GM18870 (cell line): ENCODE results near the gene HEG1.
"Not testable (repeated sequence)": the region's sequence is repeated elsewhere in the genome, so short reads cannot be mapped to it uniquely, and the experiment has no call there.

ENCODE experiments used
- ATAC-seq: cut with Tn5 transposase; IDR thresholded peaks from one replicate; pipeline ENCODE4 v1.9.1; 2021; ENCODE audit warnings: moderate library complexity; ENCODE audit not compliant: unreplicated experiment

The HEG1 gene, protein sequence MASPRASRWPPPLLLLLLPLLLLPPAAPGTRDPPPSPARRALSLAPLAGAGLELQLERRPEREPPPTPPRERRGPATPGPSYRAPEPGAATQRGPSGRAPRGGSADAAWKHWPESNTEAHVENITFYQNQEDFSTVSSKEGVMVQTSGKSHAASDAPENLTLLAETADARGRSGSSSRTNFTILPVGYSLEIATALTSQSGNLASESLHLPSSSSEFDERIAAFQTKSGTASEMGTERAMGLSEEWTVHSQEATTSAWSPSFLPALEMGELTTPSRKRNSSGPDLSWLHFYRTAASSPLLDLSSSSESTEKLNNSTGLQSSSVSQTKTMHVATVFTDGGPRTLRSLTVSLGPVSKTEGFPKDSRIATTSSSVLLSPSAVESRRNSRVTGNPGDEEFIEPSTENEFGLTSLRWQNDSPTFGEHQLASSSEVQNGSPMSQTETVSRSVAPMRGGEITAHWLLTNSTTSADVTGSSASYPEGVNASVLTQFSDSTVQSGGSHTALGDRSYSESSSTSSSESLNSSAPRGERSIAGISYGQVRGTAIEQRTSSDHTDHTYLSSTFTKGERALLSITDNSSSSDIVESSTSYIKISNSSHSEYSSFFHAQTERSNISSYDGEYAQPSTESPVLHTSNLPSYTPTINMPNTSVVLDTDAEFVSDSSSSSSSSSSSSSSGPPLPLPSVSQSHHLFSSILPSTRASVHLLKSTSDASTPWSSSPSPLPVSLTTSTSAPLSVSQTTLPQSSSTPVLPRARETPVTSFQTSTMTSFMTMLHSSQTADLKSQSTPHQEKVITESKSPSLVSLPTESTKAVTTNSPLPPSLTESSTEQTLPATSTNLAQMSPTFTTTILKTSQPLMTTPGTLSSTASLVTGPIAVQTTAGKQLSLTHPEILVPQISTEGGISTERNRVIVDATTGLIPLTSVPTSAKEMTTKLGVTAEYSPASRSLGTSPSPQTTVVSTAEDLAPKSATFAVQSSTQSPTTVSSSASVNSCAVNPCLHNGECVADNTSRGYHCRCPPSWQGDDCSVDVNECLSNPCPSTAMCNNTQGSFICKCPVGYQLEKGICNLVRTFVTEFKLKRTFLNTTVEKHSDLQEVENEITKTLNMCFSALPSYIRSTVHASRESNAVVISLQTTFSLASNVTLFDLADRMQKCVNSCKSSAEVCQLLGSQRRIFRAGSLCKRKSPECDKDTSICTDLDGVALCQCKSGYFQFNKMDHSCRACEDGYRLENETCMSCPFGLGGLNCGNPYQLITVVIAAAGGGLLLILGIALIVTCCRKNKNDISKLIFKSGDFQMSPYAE (N-terminal part only)

DNA sequence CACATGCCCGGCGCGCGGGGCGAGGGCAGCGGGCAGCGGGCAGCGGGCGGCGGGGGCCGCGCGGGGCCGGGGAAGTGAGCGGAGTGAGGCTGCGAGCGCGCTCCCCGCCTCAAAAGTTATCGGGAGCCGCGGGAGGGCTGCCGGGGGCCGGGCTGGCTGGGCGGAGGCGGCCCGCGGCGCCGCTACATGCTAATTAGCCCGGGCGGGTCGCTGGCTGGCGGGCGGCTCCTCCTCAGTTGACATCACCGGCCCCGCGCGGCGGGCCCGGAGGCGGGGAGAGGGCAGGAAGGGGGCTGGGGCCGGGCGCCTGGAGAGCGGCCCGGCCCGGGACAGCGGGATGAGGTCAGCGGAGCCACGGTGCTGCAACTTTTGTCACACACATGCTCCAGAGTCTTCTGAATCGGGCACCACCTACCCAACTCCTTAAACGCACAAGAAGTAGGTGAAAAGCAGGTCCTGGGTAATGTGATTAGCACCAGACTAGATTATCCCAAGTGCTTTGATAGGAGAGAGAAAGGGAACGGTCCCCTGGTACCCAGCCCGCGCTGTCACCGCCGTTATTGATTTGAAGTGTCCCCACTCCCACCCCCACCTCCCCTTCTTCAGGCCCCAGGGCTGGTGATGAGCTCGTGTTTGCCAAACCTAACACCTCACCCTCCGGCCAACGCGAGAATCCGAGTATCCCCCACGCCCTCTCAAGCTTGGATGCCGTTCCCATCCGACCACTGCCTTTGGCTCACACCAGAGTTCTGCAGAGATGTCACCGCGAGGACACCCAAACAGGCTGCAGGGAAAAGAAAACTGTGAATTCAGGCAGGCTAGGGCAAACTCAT is at the start of gene HEG1:
HEG1 (minus strand) TSS at position 85 of the 833 bp plus-strand sequence. CDS start 107 bp downstream, outside the sequence.
- no peak for ATAC-seq

DNA sequence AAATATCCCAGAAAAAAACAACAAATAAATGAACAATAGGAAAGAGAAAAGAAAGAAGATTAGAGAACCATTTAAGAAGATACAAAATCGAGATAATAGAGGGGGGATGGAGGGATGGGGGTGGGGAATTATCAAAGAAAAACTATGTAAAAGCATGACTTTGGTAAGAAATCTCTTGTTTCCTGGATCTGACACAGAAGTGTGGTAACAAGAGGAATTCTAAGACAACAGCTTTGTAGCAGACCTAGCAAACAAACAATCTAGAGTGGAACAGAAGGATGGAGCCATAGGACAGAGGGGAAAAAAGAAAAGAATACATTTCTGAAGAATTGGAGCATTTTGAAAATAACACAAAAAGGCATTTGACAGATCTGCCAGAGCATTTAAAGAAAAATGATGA is 49.3 kb upstream of the HEG1 start:
- no peak for ATAC-seq

DNA sequence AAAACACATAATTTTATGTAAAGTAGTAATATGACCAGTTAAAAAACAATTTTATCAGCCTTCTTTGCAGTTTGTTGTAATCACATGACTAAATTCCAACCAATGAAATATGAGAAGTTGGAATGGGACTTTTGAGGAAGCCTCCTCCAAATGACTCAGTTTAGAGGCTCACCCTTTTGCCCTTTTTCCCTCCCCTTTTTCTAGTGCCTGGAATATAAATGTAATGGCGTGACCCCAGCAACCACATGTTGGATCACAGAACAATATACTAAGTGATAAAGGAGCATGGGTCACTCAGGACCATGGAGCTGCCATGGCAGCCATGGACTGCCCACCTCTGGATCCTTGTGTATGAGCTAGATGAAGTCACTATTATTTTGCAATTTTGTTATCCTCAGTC is 48.8 kb upstream of the HEG1 start:
- no peak for ATAC-seq

- no peak for ATAC-seq
These were observed 47.6 kb upstream of the HEG1 start for GRCh38 chr3:125103406-125103805.

- no peak for ATAC-seq
These were observed 46.7 kb upstream of the HEG1 start for GRCh38 chr3:125102470-125102869.

DNA sequence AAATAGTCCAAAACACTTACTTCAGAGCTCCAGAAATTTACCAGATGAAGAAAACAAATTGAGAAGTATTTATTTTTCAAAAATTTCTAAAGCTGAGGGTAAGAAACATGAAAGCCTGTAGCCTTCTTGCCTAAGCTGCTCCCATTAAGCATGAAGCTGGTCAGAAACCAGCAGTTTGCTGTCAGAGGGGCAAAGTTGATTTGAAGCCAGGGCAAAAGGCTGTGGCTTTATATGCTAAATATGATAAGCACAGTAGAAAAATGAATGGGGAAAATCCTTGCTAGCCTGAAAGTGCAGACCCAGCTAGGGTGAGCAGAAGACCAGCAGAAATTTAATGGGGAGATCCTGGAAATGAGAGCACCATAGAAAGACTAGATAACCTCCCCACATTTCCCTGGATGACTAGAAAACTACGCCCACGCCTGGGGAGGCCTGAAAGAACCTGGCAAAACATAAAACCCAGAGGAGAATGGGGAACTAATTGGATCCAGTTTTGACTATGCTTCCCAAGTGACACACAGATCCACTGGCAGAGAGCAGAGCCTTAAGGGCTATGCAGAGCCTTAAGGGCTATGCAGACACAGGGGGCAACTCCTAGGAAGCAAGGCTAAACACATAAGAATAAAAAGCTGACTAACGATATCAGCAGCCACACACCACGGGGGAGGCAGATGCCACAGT is 43.0 kb upstream of the HEG1 start:
- ATAC-seq = no peak

DNA sequence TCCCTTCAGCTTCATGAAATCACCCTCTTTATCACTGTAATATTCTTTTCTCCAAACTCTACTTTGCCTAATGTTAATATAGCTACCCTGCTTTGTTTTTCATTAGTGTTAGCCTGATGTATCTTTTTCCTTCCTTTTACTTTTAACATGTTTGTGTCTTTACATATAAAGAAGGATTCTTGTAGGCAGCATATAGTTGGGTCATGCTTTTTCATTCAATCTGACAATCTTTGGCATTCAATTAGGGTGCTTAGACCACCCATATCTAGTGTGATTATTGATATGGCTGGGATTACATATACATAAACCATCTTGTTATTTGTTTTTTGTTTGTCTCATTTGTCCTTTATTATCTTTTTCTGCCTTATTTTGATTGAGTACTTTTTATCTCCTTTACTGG is 34.9 kb upstream of the HEG1 start:
- no peak for ATAC-seq

DNA sequence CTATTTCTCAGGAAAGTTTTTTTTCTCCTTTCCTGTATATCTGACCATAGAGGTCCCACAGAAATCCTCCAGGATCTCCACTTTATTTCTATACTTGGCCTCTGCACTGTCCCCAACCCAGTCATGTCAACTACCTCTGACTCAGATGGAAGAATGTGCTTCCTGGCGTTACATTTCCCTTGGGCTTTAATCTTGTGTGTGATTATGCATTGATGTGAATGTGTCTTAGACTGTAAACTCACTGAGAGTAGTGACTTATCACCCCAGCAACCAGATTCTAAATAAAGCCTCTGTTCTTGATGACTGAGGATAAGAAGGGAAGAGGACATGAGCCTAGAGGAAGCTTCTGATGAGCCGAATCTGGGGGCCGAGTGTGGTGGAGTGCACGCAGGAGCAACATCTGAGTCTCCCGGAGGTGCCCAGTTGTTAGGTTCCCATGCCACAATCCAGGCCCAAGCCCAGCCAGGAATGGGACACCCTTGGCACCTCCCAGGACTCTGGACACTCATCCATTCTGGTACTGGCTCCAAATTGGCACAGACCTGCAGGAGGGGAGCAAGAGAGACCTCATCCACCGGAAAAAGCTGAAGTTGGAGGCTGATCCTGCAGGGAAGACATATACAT is 32.1 kb upstream of the HEG1 start:
- no peak for ATAC-seq

DNA sequence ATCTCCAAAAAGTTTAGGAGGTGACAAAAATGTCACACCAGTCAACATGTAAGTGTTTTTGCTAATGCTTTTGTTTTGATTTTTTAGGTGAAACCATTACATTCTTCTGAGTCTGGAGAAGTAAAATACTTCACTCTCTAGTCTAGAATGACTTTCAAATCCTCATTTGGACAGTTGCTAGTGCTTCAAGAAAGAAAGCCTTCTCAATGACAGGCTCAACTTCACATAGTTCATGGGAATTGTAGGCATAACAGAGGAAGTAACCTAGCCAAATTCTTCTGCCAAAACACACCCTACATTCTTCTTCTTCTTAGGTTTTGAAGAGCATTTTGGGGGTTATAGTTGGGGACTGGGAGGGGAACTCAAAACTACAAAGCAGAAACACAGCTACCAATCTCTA is 29.4 kb upstream of the HEG1 start:
- ATAC-seq = no peak

DNA sequence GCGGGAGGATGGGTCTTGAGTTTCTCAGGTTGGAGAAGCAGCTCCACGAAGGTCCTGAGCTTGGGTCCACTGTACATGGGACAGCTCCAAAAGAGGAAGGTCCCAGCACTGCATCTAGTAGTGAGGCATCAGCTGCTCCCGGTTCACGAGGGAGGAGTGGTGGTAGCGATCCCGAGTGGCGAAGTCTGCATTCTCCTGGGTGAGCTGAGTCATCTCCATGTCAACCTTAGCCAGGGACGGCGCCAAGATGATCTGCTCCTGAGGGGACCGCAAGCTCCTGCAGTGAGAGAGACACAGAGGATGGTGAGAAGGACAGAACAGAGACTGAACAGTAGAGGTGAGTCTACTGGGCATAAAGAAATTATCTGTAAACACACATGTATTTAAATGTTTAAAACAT is 28.0 kb upstream of the HEG1 start:
- no peak for ATAC-seq

GRCh38 chr3:125082339-125082738 is 26.5 kb upstream of the HEG1 start:
- not testable (repeated sequence) for ATAC-seq

DNA sequence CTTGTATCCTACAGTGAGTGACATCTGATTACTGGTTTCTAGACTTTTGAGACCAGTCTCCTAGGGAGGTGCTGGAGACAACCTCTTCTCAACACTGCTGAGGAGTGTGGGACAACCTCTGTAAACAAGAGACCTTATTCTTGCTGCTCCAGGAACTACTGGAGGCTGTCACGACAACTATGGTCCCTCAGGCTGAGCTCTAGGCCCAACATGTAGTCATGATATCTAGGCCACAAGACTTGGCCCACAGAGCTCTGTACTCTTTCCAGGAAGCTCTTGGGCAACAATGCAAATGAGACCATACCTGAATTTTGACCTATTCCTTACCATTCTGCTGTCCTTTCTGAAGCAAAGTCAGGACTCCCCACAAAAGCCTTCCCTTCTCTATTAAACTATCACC is 24.3 kb upstream of the HEG1 start:
- ATAC-seq = no peak

- no peak for ATAC-seq
These were observed 23.9 kb upstream of the HEG1 start for GRCh38 chr3:125079675-125080045.

DNA sequence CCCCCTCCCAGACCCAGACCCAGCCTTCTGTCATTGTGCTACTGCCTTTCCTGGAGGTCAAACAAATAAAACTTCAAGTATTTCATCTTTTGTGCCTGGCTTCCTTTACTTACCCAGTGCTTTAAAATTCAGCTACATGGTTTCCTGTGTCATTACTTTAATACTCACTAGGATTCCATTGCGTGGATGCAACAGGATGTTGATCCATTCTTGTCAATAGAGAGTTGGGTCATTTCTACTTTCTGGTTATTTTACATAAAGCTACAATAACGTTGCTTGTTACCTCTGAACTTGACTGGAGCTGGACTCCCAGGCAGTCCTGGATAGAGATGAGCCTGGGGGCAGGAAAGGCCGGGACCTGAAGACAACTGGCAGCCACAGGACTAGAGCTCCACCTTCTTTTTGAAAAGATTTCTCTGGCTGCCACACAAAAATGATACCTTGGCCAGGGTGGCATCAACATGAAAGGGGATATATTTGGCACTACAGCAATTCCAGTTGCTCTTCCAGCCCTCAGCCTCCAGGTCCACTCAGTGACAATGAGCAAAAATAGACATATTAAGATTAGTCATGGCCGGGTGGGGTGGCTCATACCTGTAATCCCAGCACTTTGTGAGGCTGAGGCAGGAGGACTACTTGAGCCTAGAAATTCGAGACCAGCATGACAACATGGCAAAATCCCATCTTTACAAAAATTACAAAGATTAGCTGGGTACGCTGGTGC is 23.3 kb upstream of the HEG1 start:
- no peak for ATAC-seq

DNA sequence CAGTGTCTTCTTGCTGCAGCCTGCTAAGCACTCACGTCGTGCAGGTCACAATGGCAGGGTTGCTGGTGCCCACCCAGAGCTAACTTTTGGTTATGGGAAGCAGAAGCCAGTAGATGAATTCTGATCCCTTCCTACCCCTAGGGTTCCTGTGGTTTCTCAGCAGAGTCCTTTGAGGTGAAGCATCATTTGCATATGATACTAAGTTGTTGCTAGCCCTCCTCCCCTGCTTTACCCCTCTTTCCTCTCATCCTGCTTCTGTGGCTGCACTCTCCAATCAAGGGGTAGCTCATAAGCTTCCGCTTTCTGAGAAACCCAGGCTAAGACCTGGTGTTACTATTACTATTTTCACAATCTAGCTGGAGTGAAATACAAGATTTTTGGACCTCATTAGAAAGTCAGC is 22.1 kb upstream of the HEG1 start:
- ATAC-seq = no peak

- no peak for ATAC-seq
These were observed 20.7 kb upstream of the HEG1 start for GRCh38 chr3:125076464-125076863.

GRCh38 chr3:125075738-125076137 is 19.9 kb upstream of the HEG1 start:
- no peak for ATAC-seq

DNA sequence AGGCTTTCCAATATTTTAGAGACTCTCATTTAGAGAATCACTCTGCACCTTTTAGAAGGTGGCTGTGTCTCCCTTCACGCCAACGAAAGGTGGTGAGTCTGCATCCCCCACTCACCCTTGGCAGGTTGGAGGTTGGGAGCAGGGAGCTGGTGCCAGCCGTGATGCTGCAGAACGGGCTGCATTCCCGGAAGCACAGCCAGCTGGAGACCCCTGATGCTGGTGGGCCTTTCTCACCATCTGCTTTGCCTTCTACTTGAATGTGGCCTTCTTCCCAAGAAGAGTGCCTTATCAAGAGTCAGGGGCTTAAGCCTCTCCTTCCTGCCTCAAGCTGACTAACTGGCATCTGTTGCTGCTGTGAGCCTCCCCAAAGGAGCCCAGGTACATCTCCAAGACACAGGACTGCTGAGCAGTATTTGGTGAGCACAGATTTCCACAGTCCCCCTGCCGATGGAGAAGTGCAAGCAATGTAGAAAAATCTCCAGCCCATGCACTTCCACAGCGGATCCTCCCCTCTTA is 17.7 kb upstream of the HEG1 start:
- no peak for ATAC-seq
